ENCODE results near the gene USP34.

DNA sequence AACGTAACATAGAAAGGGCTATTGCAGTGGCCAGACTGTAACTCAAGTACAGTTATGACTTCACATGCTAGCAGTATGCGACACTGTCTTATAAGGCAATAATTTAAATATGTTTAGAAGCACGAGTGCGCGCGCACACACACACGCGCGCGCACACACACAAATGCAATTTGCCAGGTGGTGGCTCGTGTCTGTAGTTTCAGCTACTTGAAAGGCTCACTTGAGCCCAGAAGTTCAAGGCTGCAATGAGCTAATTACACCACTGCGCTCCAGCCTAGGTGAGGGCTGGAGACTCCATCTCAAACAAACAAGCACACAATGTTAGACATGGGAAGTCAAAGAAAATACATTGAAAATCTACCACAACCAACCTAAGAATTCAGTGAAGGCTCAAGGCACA is 103.7 kb downstream of the USP34 start:
- TF ChIP-seq, protein P1, sequence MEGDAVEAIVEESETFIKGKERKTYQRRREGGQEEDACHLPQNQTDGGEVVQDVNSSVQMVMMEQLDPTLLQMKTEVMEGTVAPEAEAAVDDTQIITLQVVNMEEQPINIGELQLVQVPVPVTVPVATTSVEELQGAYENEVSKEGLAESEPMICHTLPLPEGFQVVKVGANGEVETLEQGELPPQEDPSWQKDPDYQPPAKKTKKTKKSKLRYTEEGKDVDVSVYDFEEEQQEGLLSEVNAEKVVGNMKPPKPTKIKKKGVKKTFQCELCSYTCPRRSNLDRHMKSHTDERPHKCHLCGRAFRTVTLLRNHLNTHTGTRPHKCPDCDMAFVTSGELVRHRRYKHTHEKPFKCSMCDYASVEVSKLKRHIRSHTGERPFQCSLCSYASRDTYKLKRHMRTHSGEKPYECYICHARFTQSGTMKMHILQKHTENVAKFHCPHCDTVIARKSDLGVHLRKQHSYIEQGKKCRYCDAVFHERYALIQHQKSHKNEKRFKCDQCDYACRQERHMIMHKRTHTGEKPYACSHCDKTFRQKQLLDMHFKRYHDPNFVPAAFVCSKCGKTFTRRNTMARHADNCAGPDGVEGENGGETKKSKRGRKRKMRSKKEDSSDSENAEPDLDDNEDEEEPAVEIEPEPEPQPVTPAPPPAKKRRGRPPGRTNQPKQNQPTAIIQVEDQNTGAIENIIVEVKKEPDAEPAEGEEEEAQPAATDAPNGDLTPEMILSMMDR (IDR thresholded peaks at IDR 0.05) = no peak
- TF ChIP-seq POLR2A (IDR thresholded peaks at IDR 0.05) = no peak
- no peak for TF ChIP-seq EP300 (IDR thresholded peaks at IDR 0.05)

Measured in ovary (tissue), 3 donors.